Measurements from ENCODE around the gene CPLX3.

Gene CPLX3

GRCh38 chr15:74835312-74835823 lies 8.9 kb downstream of the CPLX3 start:
- no peak overlapping the region for H2AFZ ChIP-seq (ENCODE audit: low read depth)
- no peak overlapping the region for H3K4me2 ChIP-seq
- H3K4me1 ChIP-seq (ENCODE audit: low read depth, poor library complexity, severe bottlenecking): no peaks in the 10 kb centered on the region
- H3K9ac ChIP-seq: no peak overlapping the region
- H3K79me2 ChIP-seq (ENCODE audit: insufficient read depth, low read depth): no peaks in the 10 kb centered on the region
- no peak overlapping the region for H3K27ac ChIP-seq
- H3K36me3 ChIP-seq (ENCODE audit: insufficient read depth): no peaks in the 10 kb centered on the region
- no peak overlapping the region for H3K4me3 ChIP-seq (IDR thresholded peaks at IDR 0.05; ENCODE audit: insufficient read depth, low read depth, low read length)
- H3K27me3 ChIP-seq (ENCODE audit: insufficient read depth, low read depth): peaks cover 5% of the 10 kb centered on the region; the same call in 1 of the 2 replicates
- H4K20me1 ChIP-seq (ENCODE audit: insufficient read depth): no peaks in the 10 kb centered on the region
- peak; percentile 84 for TF ChIP-seq CTCF (conservative IDR thresholded peaks at IDR 0.05; ENCODE audit: low read depth, low read length)

- Histone ChIP-seq H3K36me3 (ENCODE audit: insufficient read depth) (no peaks in the 10 kb centered on the region), H3K4me1 (ENCODE audit: low read depth, poor library complexity, severe bottlenecking) (no peaks in the 10 kb centered on the region), H2AFZ (ENCODE audit: low read depth) (no peak overlapping the region), H3K4me2 (no peak overlapping the region), H3K27me3 (ENCODE audit: insufficient read depth, low read depth) (no peaks in the 10 kb centered on the region; the same call in 1 of the 2 replicates), H3K27ac (no peak overlapping the region), H3K9ac (no peak overlapping the region), H3K79me2 (ENCODE audit: insufficient read depth, low read depth) (no peaks in the 10 kb centered on the region), H4K20me1 (ENCODE audit: insufficient read depth) (no peaks in the 10 kb centered on the region), H3K4me3 (IDR thresholded peaks at IDR 0.05; ENCODE audit: insufficient read depth, low read depth, low read length) (no peak overlapping the region)
- TF ChIP-seq CTCF (conservative IDR thresholded peaks at IDR 0.05; ENCODE audit: low read depth, low read length): no peak
These were observed 10.4 kb downstream of the CPLX3 start for GRCh38 chr15:74836846-74837245.

- Histone ChIP-seq H2AFZ (ENCODE audit: low read depth) (no peak overlapping the region), H3K27me3 (ENCODE audit: insufficient read depth, low read depth) (no peaks in the 10 kb centered on the region; the same call in 1 of the 2 replicates), H3K9ac (no peak overlapping the region), H4K20me1 (ENCODE audit: insufficient read depth) (no peaks in the 10 kb centered on the region), H3K27ac (no peak overlapping the region), H3K4me2 (no peak overlapping the region), H3K4me1 (ENCODE audit: low read depth, poor library complexity, severe bottlenecking) (no peaks in the 10 kb centered on the region), H3K4me3 (IDR thresholded peaks at IDR 0.05; ENCODE audit: insufficient read depth, low read depth, low read length) (no peak overlapping the region), H3K36me3 (ENCODE audit: insufficient read depth) (no peaks in the 10 kb centered on the region), H3K79me2 (ENCODE audit: insufficient read depth, low read depth) (no peaks in the 10 kb centered on the region)
- TF ChIP-seq CTCF (conservative IDR thresholded peaks at IDR 0.05; ENCODE audit: low read depth, low read length): no peak
These were observed 11.2 kb downstream of the CPLX3 start for GRCh38 chr15:74837482-74838136.

- H3K4me1 ChIP-seq (ENCODE audit: low read depth, poor library complexity, severe bottlenecking): no peaks in the 10 kb centered on the region
- H4K20me1 ChIP-seq (ENCODE audit: insufficient read depth): no peaks in the 10 kb centered on the region
- H3K9ac ChIP-seq: no peak overlapping the region
- TF ChIP-seq CTCF (conservative IDR thresholded peaks at IDR 0.05; ENCODE audit: low read depth, low read length): no peak
- no peak overlapping the region for H2AFZ ChIP-seq (ENCODE audit: low read depth)
- no peaks in the 10 kb centered on the region for H3K36me3 ChIP-seq (ENCODE audit: insufficient read depth)
- no peaks in the 10 kb centered on the region; the same call in 1 of the 2 replicates for H3K27me3 ChIP-seq (ENCODE audit: insufficient read depth, low read depth)
- no peaks in the 10 kb centered on the region for H3K79me2 ChIP-seq (ENCODE audit: insufficient read depth, low read depth)
- H3K27ac ChIP-seq: no peak overlapping the region
- no peak overlapping the region for H3K4me3 ChIP-seq (IDR thresholded peaks at IDR 0.05; ENCODE audit: insufficient read depth, low read depth, low read length)
- H3K4me2 ChIP-seq: no peak overlapping the region
These were observed 11.7 kb downstream of the CPLX3 start for GRCh38 chr15:74838137-74838516.

All from KMS-11 (cell line).